DND-41 (cell line): ENCODE measurements around the gene NKAIN2.

Experiments used
- ATAC-seq: fragments of 200-7000 bp; cut with Tn5 transposase; 3 replicates; pipeline ENCODE4 v1.9.1; 2021; ENCODE audit warnings: low read depth; ENCODE audit not compliant: insufficient read depth
- DNase-seq: peaks from one replicate; pipeline ENCODE4 v3.0.0-alpha.2; 2020
- H2AFZ ChIP-seq: 2 replicates; pipeline ENCODE4 v1.6.0; 2012; ENCODE audit warnings: low read depth, low read length
- H3K27ac ChIP-seq: 2 replicates; pipeline ENCODE4 v1.5.1; 2012; ENCODE audit warnings: low read length, inconsistent platforms
- H3K27me3 ChIP-seq: fragments of 200-600 bp; sonication (generic); 2 replicates; pipeline ENCODE4 v1.6.0; 2012; ENCODE audit warnings: low read length, mild to moderate bottlenecking, inconsistent platforms; ENCODE audit not compliant: insufficient read depth, poor library complexity
- H3K36me3 ChIP-seq: 2 replicates; pipeline ENCODE4 v1.5.1; 2012; ENCODE audit warnings: low read length, inconsistent platforms; ENCODE audit not compliant: insufficient read depth
- H3K4me1 ChIP-seq: 2 replicates; pipeline ENCODE4 v1.5.1; 2012; ENCODE audit warnings: mild to moderate bottlenecking, low read length; ENCODE audit not compliant: insufficient read depth
- H3K4me2 ChIP-seq: 2 replicates; pipeline ENCODE4 v1.6.0; 2012; ENCODE audit warnings: mild to moderate bottlenecking, moderate library complexity, low read length, inconsistent platforms; ENCODE audit not compliant: insufficient read depth
- H3K4me3 ChIP-seq, 2 experiments: fragments of 200-600 bp in 1 of 2; shearing (Covaris generic) in 1 of 2; 2 replicates each; pipeline ENCODE4 v1.5.1; 2012 to 2016; ENCODE audit warnings: inconsistent platforms in 2 of 2, low read length in 2 of 2, mild to moderate bottlenecking in 2 of 2, low read depth in 1 of 2, moderate library complexity in 1 of 2
- H3K79me2 ChIP-seq: 2 replicates; pipeline ENCODE4 v1.6.0; 2012; ENCODE audit warnings: low read length, inconsistent platforms; ENCODE audit not compliant: insufficient read depth
- H3K9ac ChIP-seq: 2 replicates; pipeline ENCODE4 v1.6.0; 2012; ENCODE audit warnings: low read depth, mild to moderate bottlenecking, inconsistent platforms, low read length, moderate library complexity
- H3K9me3 ChIP-seq: 2 replicates; pipeline ENCODE4 v1.5.1; 2012; ENCODE audit warnings: low read length, moderate library complexity, mild to moderate bottlenecking, inconsistent platforms; ENCODE audit not compliant: insufficient read depth, severe bottlenecking
- H4K20me1 ChIP-seq: 2 replicates; pipeline ENCODE4 v1.6.0; 2012; ENCODE audit warnings: low read length; ENCODE audit not compliant: insufficient read depth
- EZH2 ChIP-seq: IDR thresholded peaks from 3 replicates; pipeline ENCODE4 v1.6.1; 2012; ENCODE audit warnings: borderline replicate concordance, low read depth, mild to moderate bottlenecking, moderate library complexity, low read length, inconsistent platforms; ENCODE audit not compliant: severe bottlenecking
- TF ChIP-seq, protein P1 (sequence below): IDR thresholded peaks from 2 replicates; pipeline ENCODE4 v1.5.1; 2012; ENCODE audit warnings: borderline replicate concordance, low read length, moderate library complexity, mild to moderate bottlenecking; ENCODE audit not compliant: poor library complexity, severe bottlenecking; ENCODE audit errors: extremely low read depth

The NKAIN2 gene

DNA sequence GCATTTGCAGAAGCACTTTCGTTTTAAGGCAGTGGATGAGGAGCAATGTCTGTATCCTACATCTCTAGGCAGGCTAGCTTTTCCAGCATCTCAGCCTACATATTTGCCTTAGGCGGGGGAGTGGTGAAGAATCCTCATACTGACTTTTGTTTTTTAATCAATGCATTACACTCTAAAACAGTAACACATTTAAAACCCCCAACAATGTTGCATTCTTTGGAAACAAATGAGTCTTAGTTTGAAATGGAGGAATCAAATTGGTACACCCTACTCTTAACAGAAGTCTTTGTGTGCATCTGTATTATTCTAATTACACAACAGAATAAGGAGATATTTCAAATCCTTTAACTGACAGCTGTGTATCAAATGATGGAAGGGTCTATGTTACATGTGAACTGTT is 9.0 kb downstream of the NKAIN2 start:
- no peaks in the 10 kb centered on the region for H4K20me1 ChIP-seq
- no peak overlapping the region for H2AFZ ChIP-seq
- ATAC-seq: no peak
- no peak for TF ChIP-seq EZH2
- TF ChIP-seq, protein P1, sequence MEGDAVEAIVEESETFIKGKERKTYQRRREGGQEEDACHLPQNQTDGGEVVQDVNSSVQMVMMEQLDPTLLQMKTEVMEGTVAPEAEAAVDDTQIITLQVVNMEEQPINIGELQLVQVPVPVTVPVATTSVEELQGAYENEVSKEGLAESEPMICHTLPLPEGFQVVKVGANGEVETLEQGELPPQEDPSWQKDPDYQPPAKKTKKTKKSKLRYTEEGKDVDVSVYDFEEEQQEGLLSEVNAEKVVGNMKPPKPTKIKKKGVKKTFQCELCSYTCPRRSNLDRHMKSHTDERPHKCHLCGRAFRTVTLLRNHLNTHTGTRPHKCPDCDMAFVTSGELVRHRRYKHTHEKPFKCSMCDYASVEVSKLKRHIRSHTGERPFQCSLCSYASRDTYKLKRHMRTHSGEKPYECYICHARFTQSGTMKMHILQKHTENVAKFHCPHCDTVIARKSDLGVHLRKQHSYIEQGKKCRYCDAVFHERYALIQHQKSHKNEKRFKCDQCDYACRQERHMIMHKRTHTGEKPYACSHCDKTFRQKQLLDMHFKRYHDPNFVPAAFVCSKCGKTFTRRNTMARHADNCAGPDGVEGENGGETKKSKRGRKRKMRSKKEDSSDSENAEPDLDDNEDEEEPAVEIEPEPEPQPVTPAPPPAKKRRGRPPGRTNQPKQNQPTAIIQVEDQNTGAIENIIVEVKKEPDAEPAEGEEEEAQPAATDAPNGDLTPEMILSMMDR: no peak
- no peaks in the 10 kb centered on the region for H3K79me2 ChIP-seq
- no peaks in the 10 kb centered on the region for H3K4me1 ChIP-seq
- no peak overlapping the region for H3K27ac ChIP-seq
- H3K27me3 ChIP-seq: peaks cover 3% of the 10 kb centered on the region
- H3K9ac ChIP-seq: no peak overlapping the region
- no peak for DNase-seq
- H3K9me3 ChIP-seq: no peaks in the 10 kb centered on the region
- no peaks in the 10 kb centered on the region for H3K36me3 ChIP-seq
- H3K4me2 ChIP-seq: no peak overlapping the region
- no peak overlapping the region for H3K4me3 ChIP-seq

DNA sequence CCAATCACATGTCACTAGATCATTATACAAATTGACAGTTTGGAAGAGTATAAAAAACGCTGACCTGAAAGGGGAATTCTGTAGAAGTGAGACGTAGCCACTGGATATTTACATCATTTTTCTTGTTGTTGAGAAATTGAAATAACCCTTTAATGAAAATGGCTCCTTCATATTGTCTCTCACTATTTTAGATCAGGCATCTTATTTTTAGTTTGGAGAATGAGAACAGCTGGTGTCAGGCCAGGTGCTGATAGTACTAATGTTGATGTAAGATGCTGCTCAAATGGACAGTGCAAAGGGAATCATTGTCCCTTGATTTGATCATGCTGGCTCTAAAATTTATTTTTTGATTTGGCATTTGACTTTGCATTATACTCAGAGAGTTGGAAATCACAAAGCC is 17.4 kb downstream of the NKAIN2 start:
- H3K27me3 ChIP-seq: no peaks in the 10 kb centered on the region
- no peaks in the 10 kb centered on the region for H3K36me3 ChIP-seq
- DNase-seq (no peak), ATAC-seq (no peak)
- H3K9me3 ChIP-seq: no peaks in the 10 kb centered on the region
- H3K4me3 ChIP-seq: no peak overlapping the region
- H3K27ac ChIP-seq: no peak overlapping the region
- TF ChIP-seq, protein P1: no peak
- TF ChIP-seq EZH2: no peak
- no peaks in the 10 kb centered on the region for H4K20me1 ChIP-seq
- H3K79me2 ChIP-seq: no peaks in the 10 kb centered on the region
- H2AFZ ChIP-seq: no peak overlapping the region
- H3K9ac ChIP-seq: no peak overlapping the region
- H3K4me2 ChIP-seq: no peak overlapping the region
- H3K4me1 ChIP-seq: no peaks in the 10 kb centered on the region

DNA sequence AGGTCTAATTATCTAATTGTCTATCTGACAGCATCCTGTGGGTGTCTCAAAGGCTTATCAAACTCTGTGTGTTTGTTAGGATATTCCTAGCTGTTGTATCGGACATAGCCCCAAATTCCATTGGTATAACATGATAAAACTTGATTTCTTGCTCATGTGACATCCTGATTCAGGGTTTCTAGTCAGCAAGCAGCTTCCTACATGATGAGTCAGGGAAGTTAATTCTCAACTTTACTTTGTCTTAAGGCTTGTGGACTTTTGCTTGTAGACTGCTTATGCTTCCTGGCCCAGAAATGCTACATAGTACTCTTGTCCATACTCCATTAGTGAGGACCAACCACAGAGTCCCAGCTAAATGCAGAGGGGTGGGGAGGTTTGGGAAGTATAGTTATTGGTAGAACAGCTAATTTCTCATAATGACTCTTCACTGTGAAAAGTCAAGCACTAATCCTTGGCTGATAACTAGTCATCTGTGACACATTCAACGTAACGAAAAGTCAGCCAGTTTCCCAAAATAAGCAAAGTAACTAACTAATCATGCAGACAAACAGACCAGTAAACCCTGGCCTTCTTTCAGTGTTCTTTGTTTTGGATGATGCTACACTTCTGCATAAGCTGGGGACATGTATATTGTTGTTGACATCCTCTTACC is 25.8 kb downstream of the NKAIN2 start:
- Histone ChIP-seq H3K9ac (no peak overlapping the region), H3K4me3 (no peak overlapping the region), H3K9me3 (no peaks in the 10 kb centered on the region), H3K4me2 (no peak overlapping the region), H3K27me3 (no peaks in the 10 kb centered on the region), H2AFZ (no peak overlapping the region), H3K27ac (no peak overlapping the region), H3K4me1 (no peaks in the 10 kb centered on the region), H3K79me2 (no peaks in the 10 kb centered on the region), H4K20me1 (no peaks in the 10 kb centered on the region), H3K36me3 (no peaks in the 10 kb centered on the region)
- TF ChIP-seq, protein P1: no peak
- no peak for TF ChIP-seq EZH2
- DNase-seq (no peak), ATAC-seq (no peak)
